CD4-positive, alpha-beta T cell treated with Interferon alpha-2 for 1 hour (primary cell): ENCODE measurements around the gene CBS.
A peak's percentile ranks its signal among the peaks of the same experiment; 100 is the strongest.
"Not testable (repeated sequence)": the region's sequence is repeated elsewhere in the genome, so short reads cannot be mapped to it uniquely, and the experiment has no call there.

Experiments
- DNase-seq, 2 donors: peaks; one replicate each; pipeline ENCODE4 v3.0.0-alpha.2; 2020 to 2022

The CBS gene

DNA sequence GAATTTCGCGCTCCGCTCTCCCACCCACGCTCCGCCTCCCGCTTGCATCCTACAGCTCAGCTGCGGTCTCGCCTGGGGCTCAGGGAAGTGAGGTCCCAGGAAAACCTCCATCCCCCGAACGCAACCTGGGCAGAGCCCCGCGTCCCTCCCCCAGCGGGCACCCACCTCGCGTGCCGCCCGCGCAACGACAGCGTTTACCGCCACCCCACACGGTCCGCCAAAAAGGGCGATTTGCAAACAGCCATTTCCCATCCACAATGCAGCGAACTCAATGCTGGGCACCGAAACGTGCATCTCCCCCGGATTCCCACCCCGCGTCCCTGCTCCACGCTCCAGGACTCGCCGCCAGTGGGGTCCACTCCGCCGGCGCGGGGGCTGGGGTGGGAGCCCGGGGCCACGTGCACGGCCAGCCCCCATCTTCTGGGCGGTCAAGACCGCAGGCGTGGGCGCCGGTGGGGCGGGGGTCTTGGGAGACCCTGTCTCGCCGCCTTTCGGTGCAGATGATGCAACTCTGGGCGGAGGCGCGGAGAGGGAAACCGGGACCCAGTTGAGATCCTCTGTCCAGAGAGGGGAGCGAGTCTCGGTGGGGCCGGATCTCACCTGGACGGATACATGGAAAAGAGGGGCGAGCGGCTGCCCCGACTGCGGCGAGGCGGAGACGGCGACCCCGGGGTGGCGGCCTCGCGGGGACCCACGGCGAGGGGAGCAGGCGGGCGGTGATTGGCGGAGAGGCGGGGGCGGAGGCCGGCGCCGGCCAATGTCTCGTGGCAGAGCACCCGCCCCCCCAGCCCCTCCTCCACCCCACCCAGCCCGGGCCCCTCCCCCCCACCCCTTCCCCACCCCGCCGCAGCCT lies at the start of gene CBS:
CBS (minus strand) TSS at position 666 of the 853 bp plus-strand sequence. CDS start 3,642 bp downstream, outside the sequence.
- not testable (repeated sequence) for DNase-seq

DNA sequence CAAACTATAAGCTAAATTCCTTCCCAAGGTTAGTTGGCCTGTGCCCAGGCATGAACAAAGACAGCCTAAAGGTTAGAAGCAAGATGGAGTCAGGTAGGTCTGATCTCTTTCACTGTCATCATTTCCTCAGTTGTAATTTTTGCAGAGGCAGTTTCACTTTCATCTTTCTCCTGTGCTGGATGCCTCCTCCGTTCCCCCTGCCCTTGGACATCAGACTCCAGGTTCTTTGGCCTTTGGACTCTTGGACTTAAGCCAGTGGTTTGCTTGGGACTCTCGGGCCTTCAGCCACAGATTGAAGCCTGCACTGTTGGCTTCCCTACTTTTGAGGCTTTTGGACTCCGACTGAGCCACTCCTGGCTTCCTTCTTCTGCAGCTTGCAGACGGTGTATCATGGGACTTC lies 40.3 kb upstream of the CBS start:
- DNase-seq = not testable (repeated sequence)

DNA sequence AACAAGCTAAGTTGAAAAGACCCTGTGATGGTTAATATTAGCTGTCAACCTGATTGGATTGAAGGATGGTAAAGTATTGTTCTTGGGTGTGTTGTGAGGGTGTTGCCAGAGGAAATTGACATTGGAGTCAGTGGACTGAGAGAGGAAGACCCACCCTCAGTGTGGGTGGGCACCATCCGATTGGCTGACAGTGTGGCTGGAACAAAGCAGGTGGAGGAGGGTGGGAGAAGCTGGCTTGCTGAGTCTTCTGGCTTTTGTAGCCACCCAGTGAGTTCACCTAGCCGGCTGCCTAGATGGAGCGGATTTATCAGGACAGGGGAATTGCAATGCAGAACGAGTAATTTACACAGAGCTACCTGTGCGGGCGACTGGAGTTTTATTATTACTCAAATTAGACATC lies 38.8 kb upstream of the CBS start:
- DNase-seq = not testable (repeated sequence)

DNA sequence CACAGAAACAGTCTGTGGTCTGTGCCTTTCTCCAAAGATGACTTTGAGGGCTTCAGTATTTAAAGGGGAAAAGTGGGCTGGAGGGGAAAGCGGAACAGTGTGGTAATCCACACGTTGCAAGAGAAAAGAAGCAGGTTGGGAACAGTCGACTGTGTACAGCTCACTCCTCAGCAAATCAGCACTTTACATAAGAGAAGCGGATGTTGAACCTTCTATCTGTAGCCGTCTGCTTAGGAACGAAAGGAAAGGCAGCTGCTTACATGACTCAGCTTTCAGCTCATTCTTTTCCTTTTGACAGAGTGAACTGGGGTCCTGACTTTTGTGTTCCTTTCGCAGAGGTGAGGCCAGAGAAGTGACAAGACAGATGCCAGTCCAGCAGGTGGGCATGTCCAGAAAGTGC lies 33.4 kb upstream of the CBS start:
- DNase-seq = not testable (repeated sequence)

DNA sequence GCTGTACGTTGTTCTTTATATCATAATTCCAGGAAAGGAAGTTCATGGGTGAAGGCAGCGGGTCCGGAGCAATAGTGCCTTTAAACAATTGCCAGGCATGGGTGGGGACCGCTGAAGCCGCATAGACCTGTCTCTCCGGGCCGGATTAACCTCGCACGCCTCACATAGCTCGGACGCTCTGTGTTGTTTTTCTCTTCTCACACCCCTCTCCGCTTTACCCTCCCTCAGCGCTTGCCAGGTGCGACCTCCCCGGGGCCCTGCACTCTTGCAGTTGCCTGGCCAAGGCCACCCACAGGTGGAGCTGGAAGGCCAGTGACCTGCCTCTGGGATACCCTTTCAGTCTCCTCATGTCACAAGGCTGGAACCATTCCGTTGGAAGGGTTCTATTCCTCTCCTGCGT lies 32.5 kb upstream of the CBS start:
- DNase-seq = not testable (repeated sequence)

DNA sequence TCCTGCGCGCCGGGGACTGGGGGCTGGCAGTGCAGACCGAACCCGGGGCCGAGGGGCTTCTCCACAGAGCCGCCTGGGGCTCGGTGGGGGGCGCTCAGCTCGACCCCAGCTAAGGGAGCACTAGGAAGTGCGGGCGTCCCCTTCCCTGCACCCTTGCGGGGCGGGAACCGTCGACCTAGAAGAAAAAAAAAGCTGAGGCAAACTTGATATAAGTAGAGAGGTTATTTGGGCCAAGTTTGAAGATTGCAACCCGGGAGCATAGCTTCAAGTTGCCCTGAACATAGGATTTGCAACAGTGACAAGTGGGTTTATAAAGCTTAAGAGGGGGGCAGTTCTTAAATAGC lies 32.1 kb upstream of the CBS start:
- DNase-seq = not testable (repeated sequence)

DNA sequence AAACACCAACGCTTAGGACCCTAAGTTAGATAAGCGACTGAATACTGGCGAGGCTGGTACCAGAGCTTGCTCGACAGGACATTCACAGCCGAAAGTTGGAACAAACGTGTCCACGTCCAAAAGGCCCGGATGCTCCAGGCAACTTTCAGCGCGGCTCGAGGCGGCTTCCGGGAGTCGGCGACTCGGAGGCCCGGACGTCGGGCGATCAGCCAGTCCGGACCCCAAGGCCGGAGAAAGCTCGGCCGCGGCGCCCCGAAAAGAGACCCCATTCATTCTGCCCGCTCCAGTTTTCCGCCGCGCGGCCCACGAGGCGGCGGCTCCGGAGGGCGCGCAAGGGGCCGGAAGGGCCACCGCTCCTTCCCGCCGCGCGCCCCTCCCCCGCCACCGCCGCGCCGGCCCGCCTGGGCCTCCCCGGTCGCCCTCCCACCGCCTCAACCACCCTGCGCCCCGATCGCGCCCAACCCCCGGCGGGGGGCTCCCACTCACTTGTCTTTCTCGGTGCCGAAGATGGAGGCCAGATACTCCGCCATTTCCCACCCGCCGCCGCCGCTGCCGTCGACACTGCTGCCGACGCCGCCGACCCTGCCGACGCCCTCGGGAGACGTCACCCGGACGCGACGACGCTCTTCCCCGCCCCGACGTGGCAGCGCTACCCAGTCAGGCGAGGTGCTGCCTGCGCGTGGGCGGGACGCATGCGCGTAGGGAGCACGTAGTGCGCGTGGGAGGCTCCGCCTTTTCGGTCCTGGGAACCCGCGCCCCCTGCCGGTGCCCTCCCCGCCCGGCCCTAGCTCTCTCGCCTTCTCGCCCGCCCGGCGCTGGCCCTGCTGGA lies 31.5 kb upstream of the CBS start, which contains the start of gene U2AF1:
U2AF1 (minus strand) TSS at position 606 of the 829 bp plus-strand sequence; CDS start at position 530, 76 bp downstream.
- DNase-seq = peak; percentile 81 to 88

DNA sequence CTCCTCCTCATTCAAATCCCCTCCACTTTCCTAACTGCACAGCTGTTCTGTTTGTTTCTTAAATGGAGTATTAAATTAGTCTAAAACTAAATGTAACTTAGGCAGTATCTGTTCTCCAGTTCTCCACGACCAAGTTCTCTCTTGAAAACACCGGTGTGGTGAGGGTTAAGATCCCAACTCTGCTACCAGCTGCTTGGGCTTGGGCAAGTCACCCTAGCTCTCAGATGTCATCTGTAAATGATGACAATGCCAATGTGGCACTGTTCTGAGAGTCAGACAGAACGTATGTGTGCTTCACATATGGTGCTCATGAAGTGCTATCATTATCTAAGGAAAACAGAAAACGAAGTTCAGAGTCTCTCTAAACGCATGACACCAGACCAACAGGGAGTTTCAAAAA lies 29.0 kb upstream of the CBS start:
- DNase-seq = not testable (repeated sequence)

DNA sequence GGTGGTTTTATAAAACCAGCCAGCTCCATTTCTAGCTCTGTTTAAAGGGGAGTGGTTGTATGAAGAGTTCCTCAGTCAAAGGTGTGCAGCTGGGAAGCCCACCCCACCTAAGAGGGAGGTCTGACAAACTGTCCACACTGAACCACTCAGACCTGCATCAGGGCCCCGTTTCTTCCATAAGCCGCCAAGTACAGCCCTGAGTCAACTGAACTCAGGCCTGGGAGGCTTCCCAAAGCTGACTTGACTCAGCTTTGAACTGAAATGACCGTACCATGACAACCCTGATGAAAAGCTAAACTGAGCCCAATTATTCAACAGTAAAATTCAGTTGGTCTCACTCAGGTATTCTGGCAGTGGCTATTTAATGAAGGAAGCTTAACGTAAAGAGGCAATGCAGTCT lies 26.6 kb upstream of the CBS start:
- not testable (repeated sequence) for DNase-seq

DNA sequence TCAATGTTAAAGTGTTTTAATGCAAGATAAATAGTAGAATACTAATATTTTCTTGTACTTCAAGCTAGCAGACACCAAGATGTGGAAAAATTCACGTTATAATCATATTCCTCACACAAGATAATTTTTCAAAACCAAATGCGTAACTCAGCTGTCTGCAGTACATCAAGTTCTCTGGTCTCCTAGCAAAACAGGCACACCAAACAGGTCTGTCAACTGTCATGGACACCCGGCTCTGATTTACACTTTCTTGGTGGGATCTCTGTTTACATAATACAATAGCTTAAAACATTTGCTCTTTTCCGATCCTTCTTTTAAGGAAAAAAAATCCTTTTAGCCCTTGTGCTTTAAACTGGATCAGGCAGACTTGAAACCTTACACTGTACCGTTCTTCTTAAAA lies 26.0 kb upstream of the CBS start:
- DNase-seq = not testable (repeated sequence)

DNA sequence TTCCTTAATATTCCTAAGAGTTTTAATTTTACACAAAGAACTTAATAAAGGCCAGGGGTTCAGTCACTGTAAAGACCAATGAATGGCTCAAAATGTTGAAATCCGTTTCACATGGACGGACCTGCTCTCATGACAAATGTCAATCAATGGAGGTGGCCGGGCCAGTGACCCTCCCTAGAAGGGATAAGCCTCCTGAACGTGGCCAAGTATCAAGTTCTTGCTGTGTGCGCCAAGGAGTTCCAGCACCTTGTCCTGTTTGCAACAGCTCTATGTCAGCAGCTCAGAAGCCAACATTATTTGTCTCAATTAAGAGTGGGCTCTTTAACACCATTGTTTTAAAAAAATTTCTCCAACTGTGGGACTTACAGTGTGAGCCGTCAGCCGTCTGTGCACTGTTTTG lies 25.4 kb upstream of the CBS start:
- not testable (repeated sequence) for DNase-seq

DNA sequence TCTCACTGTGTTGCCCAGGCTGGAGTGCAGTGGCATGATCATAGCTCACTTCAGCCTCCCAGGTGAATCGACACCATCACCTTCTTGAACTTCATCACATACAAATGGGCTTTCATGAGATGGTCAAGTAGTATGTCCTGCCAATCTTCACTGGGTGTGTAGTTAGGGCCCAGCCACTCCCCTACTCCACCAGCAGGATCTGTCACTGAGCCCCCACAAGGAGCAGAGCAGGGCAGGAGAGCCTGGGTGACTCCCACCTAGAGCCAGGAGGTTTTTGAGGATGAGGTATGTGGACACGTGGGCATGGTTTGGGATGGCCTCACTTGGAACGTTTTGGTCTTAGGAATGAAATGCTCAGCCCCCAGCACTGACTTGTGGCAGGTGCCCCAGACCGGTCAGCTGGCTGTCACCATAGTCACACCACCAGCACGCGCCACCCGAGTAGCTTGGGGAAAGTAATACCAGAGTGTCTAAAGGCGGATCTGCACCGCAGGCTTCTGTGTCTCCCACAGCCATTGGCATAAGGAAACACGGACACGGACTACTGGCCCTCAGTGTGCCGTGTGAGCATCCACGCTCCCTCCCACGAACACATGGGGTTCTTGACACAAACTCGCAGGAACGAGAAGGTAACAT lies 16.5 kb upstream of the CBS start:
- DNase-seq = not testable (repeated sequence)

DNA sequence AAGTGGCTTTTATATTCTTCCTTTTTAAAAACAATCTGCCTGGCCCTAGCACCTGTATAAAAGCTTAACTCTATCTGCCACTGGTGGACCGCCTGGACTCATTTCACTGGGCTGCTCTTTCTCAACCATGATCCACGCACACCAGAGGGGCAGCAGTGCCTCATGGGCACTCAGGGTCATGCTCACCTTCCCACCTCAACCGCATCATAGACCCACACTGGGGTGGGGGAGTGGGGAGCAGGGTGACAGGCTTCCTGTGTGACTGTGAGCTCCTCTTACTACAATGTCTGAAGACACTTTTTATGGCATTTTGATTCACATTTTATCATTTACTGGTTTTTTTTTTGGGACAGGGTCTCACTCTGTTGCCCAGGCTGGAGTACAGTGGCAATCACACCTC lies 15.3 kb upstream of the CBS start:
- DNase-seq = not testable (repeated sequence)

DNA sequence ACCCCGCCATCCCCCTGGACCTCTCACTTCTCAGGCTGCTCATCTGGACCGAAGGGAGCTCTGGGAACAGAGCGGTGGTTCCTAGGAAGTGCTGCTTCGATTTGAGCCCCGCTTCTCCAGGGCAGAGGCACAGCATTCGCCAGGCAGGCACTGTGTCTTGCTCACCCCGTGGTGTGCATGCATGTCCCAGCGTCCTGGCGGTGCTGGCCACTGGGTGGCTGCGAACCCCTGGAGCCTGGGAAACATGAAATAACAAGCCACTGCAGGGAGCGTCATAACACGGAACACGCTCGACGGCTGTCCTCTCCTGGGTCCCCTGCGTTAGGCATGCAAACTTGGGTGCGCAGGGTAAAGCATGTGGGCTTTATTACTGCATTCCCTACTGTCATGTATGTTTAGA lies 13.8 kb upstream of the CBS start:
- DNase-seq = not testable (repeated sequence)

DNA sequence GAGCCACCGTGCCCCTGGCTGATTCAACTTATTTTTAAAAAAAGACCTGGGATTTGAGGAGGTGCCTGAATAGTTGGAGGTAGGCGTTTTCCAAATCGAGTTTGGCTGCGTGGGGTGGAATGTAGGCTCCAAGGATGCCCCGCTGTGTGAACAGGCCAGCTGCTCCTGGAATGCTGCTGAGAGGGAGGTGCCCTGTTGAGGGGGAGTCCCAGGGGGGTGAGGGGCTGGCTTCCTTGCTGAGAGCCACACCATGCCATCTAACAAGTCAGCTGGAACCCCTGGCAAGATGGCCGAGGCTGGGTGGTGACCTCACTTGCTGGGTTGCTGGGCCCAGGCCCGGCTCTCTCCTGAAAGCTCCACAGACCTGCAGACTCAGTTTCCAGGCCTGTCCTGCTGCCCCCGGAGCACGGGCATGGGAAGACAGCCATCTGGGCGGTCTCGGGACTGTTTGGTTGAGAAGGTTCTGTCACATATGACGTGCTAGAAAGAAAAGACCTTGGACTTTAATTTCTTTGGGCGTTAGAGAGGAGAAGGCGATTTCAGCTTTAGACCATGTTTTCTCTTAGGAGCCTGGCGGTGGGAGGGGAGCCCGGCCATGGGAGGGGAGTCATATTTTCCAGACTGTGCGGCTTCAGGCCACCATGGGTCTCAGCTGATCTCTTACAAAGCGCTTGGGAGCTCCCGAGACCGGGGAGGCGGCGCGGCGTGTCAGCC lies 7.1 kb upstream of the CBS start:
- DNase-seq = not testable (repeated sequence)

DNA sequence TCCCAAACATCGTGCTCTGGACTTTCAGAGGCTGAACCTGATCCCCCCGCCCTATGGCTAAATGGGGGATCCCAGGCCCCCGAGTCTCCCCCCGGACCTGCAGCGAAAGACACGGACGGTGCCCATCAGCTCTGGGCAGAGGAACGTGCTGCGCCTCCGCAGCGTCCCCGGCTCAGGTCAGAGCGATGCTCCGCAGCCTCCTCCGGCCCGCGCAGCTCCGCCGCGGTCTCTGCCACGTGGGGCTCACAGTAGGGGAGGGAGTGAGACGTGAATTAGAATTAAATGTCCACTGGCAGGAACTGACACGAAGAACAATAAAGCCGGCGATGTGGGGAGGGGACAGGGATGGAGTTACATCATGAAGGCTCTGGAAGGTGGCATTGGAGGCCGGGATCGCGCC lies 1.0 kb upstream of the CBS start:
- DNase-seq = not testable (repeated sequence)

DNA sequence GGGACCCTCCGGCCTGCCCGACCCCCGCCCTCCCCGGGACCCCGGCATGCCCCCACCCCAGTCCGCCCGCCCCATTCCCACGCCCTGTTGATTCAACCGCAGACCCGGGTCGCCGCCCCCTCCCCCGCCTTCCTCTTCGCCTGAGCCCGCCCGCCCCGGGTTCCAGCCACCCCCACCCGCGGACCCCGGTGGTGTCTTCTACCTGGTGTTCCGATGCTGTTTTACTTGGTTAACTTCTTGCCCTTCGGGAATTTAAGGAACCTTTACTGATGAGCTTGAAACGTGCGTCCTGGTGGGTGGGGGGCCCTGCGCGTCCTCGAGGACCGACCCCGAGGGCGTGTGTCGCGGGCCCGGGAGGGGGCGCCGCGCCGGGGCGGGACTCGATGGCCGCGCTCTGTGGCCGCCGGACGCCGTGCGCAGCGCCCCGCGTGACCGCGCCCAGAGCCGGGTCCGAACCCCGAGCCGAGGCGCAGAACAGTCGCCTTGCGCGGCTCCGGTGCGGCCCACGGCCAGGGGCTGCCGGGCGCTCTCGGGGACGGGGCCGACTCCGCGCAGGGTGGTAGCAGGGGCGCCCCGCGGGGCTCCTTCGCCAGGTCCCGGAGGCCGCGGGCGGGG lies 495 bp upstream of the CBS start:
- DNase-seq = not testable (repeated sequence)

DNA sequence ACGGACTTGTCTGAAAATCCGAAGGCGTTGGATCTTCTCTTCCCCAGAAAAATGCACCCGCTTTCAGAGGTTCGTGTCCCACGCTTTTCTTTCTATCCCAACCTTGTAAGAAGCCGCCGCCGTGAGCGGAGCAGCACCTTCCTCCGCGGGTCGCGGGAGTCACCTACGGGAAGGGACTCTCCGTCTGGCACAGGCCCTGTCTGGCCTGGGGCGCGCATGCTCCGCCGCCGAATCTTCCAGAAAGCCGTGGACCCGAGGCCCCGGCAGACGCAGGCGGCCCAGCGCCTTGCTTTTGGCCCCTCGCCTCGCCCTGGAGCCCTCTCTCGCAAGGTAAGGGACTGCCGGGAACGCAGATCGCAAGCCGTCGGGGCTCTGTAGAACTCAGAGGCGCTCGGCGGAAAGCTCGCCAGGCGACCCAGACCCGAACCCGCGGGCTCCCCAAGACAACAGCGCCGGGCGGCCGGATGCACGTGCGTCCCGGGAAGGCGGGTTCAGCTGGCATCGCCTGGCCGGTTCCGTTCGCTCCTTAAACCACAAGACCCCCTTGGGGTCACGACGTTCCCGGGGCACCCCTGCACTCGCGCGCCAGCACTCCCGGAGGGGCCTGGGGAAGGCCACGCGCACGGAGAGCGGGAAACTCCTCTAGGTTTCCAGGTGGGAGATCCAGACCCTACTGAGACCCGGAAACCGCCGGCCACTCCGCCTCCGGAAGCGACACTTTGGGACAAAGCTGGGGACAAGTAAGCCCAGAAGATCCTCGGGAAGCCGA lies 1.1 kb downstream of the CBS start:
- DNase-seq = not testable (repeated sequence)

DNA sequence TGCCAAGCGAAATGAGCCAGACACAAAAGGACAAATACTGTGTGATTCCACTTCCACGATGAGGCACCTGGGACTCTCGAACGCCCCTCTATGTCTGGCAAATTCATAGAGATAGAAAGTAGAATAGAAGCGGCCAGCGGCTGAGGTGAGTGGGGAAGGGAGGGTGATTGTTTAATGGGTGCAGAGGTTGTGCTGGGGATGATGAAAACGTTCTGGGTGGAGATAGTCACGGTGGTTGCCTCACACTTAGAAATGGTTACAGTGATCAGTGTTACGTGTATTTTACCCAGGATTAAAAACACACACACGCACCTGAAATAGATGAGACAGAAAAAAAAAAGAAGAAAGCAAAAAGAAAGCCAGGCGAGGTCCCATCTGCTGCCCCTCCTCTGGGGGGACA lies 2.9 kb downstream of the CBS start:
- not testable (repeated sequence) for DNase-seq

DNA sequence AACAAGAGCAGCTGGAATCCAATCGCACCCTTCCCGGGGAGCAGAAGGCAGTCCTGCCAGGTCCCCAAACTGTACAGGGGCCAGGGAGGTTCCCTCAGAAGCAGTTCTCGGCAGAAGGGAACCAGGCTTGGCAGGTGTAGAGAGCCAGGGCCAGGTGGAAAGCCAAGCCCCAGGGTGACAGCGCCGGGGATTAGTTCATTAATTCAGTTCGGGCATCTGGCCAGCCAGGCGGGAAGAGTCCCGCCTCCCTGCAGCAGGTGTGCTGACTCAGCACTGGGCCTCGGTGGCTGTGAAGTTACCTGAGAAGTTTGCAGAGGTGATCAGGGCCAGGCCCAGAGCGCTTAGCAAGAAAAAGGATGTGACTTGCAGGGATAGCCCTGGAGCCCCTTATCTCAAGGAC lies 6.0 kb downstream of the CBS start:
- DNase-seq = not testable (repeated sequence)

DNA sequence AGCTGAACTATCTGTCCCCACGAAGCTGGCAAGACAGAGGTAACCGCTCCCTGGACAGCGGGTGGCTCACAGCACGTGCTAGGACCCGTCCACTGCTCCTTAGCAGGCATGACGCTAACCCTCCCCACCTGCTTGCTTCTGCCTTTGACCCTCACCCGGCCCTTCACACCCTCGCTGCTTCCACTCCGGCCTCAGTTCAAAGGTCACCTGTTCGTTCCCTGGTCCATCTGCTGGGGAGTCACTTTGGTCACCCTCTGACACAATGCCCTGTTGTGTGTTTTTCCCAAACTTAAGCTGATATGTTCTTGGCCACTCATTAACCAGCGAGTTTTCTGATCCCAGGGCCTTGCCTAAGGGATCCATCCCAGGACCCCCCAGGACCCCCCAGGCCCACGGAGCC lies 7.6 kb downstream of the CBS start:
- not testable (repeated sequence) for DNase-seq
